ENCODE measurements around the gene TMEM184B.

DNA sequence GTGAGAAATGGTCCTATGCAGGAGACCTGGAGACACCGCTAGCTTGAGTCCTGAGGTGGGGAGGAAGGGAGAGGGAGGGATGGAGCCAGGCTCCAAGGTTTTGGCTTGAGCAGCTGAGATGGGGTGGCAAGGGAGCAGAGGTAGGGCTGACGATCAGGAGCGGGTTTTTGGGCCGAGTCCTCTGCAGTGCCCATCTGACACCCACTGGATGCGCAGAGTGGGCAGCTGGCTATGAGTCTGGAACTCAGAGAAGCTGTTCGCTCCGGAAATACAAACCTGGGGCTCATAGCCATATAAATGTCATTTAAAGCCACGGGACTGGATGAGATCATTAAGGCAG, 71.5 kb downstream of the TMEM184B start:
- TF ChIP-seq, protein P1, sequence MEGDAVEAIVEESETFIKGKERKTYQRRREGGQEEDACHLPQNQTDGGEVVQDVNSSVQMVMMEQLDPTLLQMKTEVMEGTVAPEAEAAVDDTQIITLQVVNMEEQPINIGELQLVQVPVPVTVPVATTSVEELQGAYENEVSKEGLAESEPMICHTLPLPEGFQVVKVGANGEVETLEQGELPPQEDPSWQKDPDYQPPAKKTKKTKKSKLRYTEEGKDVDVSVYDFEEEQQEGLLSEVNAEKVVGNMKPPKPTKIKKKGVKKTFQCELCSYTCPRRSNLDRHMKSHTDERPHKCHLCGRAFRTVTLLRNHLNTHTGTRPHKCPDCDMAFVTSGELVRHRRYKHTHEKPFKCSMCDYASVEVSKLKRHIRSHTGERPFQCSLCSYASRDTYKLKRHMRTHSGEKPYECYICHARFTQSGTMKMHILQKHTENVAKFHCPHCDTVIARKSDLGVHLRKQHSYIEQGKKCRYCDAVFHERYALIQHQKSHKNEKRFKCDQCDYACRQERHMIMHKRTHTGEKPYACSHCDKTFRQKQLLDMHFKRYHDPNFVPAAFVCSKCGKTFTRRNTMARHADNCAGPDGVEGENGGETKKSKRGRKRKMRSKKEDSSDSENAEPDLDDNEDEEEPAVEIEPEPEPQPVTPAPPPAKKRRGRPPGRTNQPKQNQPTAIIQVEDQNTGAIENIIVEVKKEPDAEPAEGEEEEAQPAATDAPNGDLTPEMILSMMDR (IDR thresholded peaks at IDR 0.05), result no peak
- no peak for TF ChIP-seq POLR2A (IDR thresholded peaks at IDR 0.05)
